GM12874 (cell line): ENCODE results near the gene CCM2.

Experiments used
- TF ChIP-seq, protein P1 (sequence below): IDR thresholded peaks from 2 replicates; pipeline ENCODE4 v1.5.1; 2011; ENCODE audit warnings: low read depth, mild to moderate bottlenecking, control low read depth, low read length, moderate library complexity; ENCODE audit not compliant: insufficient read depth

Gene CCM2

DNA sequence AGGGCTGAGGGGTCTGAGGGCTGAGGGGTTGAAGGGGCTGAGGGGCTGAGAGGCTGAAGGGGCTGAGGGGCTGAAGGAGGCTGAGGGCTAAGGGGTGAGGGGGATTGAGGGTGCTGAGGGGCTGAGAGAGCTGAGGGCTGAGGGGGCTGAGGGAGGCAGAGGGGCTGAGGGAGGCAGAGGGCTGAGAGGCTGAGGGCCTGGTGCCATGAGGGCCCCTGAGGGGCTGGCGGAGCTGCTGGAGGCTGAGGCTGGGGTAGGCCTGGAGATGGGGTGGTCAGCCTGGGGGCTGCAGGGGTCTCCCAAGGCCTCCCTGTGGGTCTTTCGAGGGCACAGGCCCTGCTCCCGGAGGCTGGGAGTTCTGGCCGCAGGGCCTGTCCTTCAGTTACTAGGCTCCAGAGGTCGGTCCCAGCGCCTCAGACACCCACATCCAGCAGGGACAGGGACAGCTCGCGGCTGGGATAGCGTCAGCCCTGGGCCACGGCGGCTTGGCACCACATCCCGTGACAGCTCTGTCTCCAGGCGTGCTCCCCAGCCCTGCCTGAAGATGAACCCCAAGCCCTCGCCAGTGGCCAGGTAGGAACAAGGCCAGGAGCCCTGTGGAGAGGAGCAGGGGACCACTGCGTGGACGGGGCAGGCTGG lies 38.0 kb upstream of the CCM2 start:
- TF ChIP-seq, protein P1, sequence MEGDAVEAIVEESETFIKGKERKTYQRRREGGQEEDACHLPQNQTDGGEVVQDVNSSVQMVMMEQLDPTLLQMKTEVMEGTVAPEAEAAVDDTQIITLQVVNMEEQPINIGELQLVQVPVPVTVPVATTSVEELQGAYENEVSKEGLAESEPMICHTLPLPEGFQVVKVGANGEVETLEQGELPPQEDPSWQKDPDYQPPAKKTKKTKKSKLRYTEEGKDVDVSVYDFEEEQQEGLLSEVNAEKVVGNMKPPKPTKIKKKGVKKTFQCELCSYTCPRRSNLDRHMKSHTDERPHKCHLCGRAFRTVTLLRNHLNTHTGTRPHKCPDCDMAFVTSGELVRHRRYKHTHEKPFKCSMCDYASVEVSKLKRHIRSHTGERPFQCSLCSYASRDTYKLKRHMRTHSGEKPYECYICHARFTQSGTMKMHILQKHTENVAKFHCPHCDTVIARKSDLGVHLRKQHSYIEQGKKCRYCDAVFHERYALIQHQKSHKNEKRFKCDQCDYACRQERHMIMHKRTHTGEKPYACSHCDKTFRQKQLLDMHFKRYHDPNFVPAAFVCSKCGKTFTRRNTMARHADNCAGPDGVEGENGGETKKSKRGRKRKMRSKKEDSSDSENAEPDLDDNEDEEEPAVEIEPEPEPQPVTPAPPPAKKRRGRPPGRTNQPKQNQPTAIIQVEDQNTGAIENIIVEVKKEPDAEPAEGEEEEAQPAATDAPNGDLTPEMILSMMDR = no peak

- TF ChIP-seq, protein P1 = no peak
Observed at GRCh38 chr7:44962483-44963251, 37.3 kb upstream of the CCM2 start.

DNA sequence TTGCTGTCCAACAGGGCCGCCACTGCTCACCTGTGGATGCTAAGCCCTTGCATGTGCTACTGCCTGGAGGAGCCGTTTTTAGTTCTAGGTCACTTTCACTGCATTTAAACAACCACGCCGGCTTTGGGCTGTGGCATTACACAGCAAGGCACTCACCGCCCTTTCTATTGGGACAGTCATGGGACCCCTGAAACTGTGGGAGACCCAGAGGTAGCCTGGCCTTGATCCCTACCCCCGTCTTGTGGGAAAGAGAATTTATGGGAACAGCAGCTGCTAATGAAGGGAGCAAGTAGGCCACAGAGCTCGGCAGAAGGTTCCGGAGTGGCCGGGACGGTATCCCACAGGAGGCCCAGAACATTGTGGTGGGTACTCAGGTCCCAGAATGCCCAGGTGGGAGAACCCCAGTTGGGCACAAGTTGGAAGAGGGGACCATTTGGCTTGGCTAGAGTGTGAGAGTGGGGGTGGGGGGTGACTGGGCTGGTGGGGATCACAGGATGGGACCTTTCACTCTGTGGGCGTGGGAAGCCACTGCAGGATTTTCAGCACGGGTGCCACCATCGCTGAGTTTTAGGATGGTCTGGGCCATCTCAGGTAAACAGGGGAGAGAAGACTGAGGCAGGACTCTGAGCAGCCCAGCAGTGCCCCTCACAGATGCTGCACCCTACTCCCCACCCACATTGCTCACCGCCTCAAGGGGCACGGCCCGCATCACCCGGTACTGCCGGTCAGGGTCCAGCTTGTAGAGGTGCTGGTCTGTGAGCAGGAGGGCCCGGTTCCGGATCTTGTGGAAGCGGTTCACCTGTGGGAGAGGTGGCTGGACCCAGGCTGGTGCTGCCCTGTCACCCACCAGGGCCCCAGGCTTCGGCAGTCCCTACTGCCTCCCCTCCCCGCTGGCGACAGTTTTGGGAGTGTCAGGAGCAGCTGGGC lies 36.4 kb upstream of the CCM2 start:
- TF ChIP-seq, protein P1 = no peak

GRCh38 chr7:44964384-44964830 lies 35.6 kb upstream of the CCM2 start:
- TF ChIP-seq, protein P1 = 0 out of 2 replicates have a peak, but pooled peaks have one; percentile 14

DNA sequence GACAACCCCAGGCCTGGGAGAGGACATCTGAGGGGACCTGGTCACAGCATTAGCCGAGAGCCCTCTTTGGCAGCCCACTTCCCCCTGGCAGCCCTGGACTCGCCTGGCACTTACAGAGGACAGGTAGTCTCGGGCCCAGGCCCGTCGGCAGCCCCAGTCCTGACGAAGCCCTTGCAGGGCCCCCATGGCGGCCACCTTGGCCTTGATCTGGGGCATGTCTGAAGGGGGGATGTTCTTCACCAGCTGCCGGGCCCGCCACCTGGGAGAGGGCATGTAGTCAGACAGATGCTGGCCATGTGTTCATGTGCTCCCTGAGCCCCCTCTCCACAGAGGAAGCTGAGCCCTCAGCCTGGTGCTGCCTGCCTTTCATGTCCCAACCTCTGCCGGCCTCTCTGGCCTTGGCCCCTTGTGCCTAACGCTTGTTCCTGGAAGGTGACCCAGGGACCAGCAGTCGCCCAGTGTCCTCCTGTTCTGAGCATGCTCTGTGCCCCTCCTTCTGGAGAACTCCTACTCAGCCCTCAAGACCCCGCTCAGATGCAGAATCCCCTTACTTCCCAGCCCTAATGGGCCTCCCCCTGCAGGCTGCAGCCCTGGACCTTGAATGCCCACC lies 35.1 kb upstream of the CCM2 start:
- TF ChIP-seq, protein P1 = no peak

GRCh38 chr7:44965441-44965903 lies 34.5 kb upstream of the CCM2 start:
- TF ChIP-seq, protein P1 = no peak
